ENCODE measurements around the gene RHBDL1. TPM values are rescaled to one million over a fixed set of nuclear protein-coding genes. Genes with fewer than 3 reads are reported as not detected.
A peak's percentile ranks its signal among the peaks of the same experiment; 100 is the strongest.

The RHBDL1 gene
- total RNA-seq, 3 donors from 2014 or later (not counting 1 experiment from before 2014, with no cell fraction given): 2.9 to 4.2 (median 4.2) TPM

GRCh38 chr16:677316-678190 lies 2.1 kb downstream of the RHBDL1 start:
- Mint-ChIP-seq H3K9me3 (no peaks in the 10 kb centered on the region), H3K36me3 (no peaks in the 10 kb centered on the region), H3K27me3 (ENCODE audit: low read depth in 2 of 2) (no peaks in the 10 kb centered on the region), H3K4me3 (no peak overlapping the region), H3K4me1 (peaks cover 0 to 26% of the 10 kb centered on the region in 2 donors), H3K27ac (no peak overlapping the region)
- H3K27ac ChIP-seq (ENCODE audit: low read length): no peak overlapping the region
- H3K36me3 ChIP-seq (ENCODE audit: control insufficient read depth, insufficient read depth, low read length): peaks cover 25% of the 10 kb centered on the region
- H3K4me3 ChIP-seq (ENCODE audit: low read length): no peak overlapping the region
- H3K4me1 ChIP-seq (ENCODE audit: control insufficient read depth, insufficient read depth, low read length): peaks cover 44% of the 10 kb centered on the region
- no peak for DNase-seq
- WGBS (ENCODE audit: insufficient coverage): 78% methylated on average over 57 of the region's 57 CpGs
- no peak for ATAC-seq
- no peaks in the 10 kb centered on the region for H3K9me3 ChIP-seq (ENCODE audit: control insufficient read depth, insufficient read depth, low read length)
- intact Hi-C loops (cut with micrococcal nuclease): no loop called here
- H3K27me3 ChIP-seq (ENCODE audit: control insufficient read depth, insufficient read depth, low read length): peaks cover 3% of the 10 kb centered on the region
- TF ChIP-seq CTCF (IDR thresholded peaks at IDR 0.05): no peak

- Mint-ChIP-seq H3K36me3 (no peaks in the 10 kb centered on the region), H3K4me1 (peaks cover 0 to 29% of the 10 kb centered on the region in 2 donors), H3K27me3 (ENCODE audit: low read depth in 2 of 2) (no peaks in the 10 kb centered on the region), H3K9me3 (no peaks in the 10 kb centered on the region), H3K27ac (no peak overlapping the region), H3K4me3 (peak overlapping the region; percentile 74)
- H3K4me1 ChIP-seq (ENCODE audit: control insufficient read depth, insufficient read depth, low read length): peaks cover 52% of the 10 kb centered on the region
- H3K4me3 ChIP-seq (ENCODE audit: low read length): no peak overlapping the region
- no peaks in the 10 kb centered on the region for H3K9me3 ChIP-seq (ENCODE audit: control insufficient read depth, insufficient read depth, low read length)
- peaks cover 3% of the 10 kb centered on the region for H3K27me3 ChIP-seq (ENCODE audit: control insufficient read depth, insufficient read depth, low read length)
- no peak overlapping the region for H3K27ac ChIP-seq (ENCODE audit: low read length)
- intact Hi-C loops (cut with micrococcal nuclease): no loop called here
- WGBS (ENCODE audit: insufficient coverage): 74% methylated on average over 20 of the region's 21 CpGs
- DNase-seq (no peak), ATAC-seq (no peak)
- TF ChIP-seq CTCF (IDR thresholded peaks at IDR 0.05): no peak
- peaks cover 20% of the 10 kb centered on the region for H3K36me3 ChIP-seq (ENCODE audit: control insufficient read depth, insufficient read depth, low read length)
Measured at GRCh38 chr16:678209-678857, 2.9 kb downstream of the RHBDL1 start.

GRCh38 chr16:678858-679813 lies 3.7 kb downstream of the RHBDL1 start:
- ATAC-seq (peak in 2 of 3 donors; percentile 6 to 9), DNase-seq (peak in 1 of 2 donors; percentile 65)
- 24% methylated on average over 52 of the region's 52 CpGs for WGBS (ENCODE audit: insufficient coverage)
- Mint-ChIP-seq H3K4me3 (peak overlapping the region; percentile 85), H3K27ac (peak overlapping the region; percentile 61 to 75), H3K4me1 (peaks cover 0 to 31% of the 10 kb centered on the region in 2 donors), H3K27me3 (ENCODE audit: low read depth in 2 of 2) (no peaks in the 10 kb centered on the region), H3K9me3 (no peaks in the 10 kb centered on the region), H3K36me3 (no peaks in the 10 kb centered on the region)
- no peak for TF ChIP-seq CTCF (IDR thresholded peaks at IDR 0.05)
- Histone ChIP-seq H3K36me3 (ENCODE audit: control insufficient read depth, insufficient read depth, low read length) (peaks cover 17% of the 10 kb centered on the region), H3K4me1 (ENCODE audit: control insufficient read depth, insufficient read depth, low read length) (peaks cover 58% of the 10 kb centered on the region), H3K9me3 (ENCODE audit: control insufficient read depth, insufficient read depth, low read length) (no peaks in the 10 kb centered on the region), H3K27ac (ENCODE audit: low read length) (peak overlapping the region; percentile 31), H3K4me3 (ENCODE audit: low read length) (peak overlapping the region; percentile 42), H3K27me3 (ENCODE audit: control insufficient read depth, insufficient read depth, low read length) (peaks cover 3% of the 10 kb centered on the region)
- intact Hi-C loops (cut with micrococcal nuclease): no loop called here

Measured in natural killer cell (primary cell).